ENCODE measurements around the gene TMEM17.

Gene TMEM17

DNA sequence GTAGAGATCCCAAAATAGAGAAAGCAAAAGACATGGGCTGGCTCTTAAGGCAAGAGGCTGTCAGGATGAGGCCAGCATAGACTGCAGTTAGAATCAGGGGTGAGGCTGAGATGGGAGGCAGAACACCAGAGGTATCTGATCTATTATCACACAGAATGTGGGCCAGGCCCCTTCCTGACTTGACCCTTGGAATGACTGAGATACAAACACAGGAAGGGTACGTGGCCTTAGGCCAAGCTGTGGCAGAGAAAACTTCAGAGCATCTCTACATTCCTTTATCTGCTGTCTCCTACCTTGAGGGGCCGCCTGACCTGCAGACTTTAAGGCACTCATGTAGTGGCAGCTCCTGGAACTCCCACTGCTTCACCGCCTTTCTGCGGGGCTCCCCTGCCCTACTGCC, 28.4 kb downstream of the TMEM17 start:
- TF ChIP-seq, protein P1, sequence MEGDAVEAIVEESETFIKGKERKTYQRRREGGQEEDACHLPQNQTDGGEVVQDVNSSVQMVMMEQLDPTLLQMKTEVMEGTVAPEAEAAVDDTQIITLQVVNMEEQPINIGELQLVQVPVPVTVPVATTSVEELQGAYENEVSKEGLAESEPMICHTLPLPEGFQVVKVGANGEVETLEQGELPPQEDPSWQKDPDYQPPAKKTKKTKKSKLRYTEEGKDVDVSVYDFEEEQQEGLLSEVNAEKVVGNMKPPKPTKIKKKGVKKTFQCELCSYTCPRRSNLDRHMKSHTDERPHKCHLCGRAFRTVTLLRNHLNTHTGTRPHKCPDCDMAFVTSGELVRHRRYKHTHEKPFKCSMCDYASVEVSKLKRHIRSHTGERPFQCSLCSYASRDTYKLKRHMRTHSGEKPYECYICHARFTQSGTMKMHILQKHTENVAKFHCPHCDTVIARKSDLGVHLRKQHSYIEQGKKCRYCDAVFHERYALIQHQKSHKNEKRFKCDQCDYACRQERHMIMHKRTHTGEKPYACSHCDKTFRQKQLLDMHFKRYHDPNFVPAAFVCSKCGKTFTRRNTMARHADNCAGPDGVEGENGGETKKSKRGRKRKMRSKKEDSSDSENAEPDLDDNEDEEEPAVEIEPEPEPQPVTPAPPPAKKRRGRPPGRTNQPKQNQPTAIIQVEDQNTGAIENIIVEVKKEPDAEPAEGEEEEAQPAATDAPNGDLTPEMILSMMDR (IDR thresholded peaks at IDR 0.05; ENCODE audit: insufficient read depth, low read length, poor library complexity, severe bottlenecking): no peak
- no peak for TF ChIP-seq EZH2phosphoT487 (conservative IDR thresholded peaks at IDR 0.05; ENCODE audit: low read length)
- Histone ChIP-seq H3K27ac (ENCODE audit: low read depth, low read length) (no peak overlapping the region), H3K79me2 (ENCODE audit: insufficient read depth, low read length) (no peaks in the 10 kb centered on the region), H3K4me2 (ENCODE audit: low read depth, low read length, poor library complexity, severe bottlenecking) (no peak overlapping the region), H3K27me3 (ENCODE audit: low read length) (no peaks in the 10 kb centered on the region), H3F3A (ENCODE audit: insufficient read depth) (no peaks in the 10 kb centered on the region), H3K36me3 (ENCODE audit: low read length) (no peaks in the 10 kb centered on the region), H2AFZ (ENCODE audit: low read depth, low read length, severe bottlenecking) (no peak overlapping the region), H3K4me3 (ENCODE audit: insufficient read depth, low read length, poor library complexity, severe bottlenecking) (no peak overlapping the region), H3K9ac (ENCODE audit: low read length) (no peak overlapping the region), H3K9me2 (replicated peaks; ENCODE audit: insufficient read depth, low read length) (no peaks in the 10 kb centered on the region), H4K20me1 (ENCODE audit: low read depth, low read length) (no peaks in the 10 kb centered on the region), H3K9me3 (ENCODE audit: insufficient read depth, low read length) (no peaks in the 10 kb centered on the region)

DNA sequence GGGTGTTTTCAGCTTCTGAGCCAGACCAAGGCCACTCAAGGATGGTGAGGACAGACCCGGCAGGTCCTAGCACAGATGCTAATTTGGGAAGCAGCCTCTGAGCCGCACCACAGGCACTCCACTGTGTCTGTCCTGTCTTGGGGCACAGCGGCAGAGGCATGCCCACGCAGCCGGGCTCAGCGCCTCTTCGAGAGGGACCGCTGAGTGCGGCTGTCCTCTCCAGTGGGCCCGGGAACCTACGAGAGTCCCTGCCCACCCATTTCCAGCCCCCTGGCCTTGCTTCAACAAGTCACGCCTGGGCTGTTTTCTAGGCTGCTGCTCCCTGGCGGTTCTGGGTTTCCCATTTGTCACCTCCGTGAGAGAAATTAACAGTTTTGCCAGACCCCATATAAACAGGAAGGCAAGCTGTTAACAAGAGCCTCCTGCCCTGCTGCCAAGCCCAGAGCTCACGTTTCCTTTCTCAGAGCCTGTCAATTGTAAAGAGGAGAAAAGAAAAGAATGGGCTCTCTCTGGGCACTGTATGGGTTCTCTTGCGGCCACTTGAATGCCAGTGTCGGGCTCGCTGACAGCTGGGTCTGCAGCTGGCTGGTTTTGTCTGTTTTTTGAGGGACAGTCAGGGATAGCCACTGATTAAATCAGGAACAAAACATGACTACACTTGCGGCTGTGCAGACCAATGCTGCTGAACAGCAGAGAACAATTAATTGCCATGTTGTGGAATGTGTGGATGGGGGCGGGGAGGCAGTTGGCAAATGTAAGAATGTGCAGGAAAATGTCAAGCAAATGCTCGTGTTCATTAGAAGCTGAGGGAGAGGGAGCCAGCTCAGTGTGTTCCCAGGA, 30.6 kb downstream of the TMEM17 start:
- Histone ChIP-seq H3F3A (ENCODE audit: insufficient read depth) (no peaks in the 10 kb centered on the region), H3K9ac (ENCODE audit: low read length) (no peak overlapping the region), H3K27me3 (ENCODE audit: low read length) (no peaks in the 10 kb centered on the region)

GRCh38 chr2:62474176-62474575, 31.8 kb downstream of the TMEM17 start:
- H3F3A ChIP-seq (ENCODE audit: insufficient read depth): no peaks in the 10 kb centered on the region
- no peaks in the 10 kb centered on the region for H4K20me1 ChIP-seq (ENCODE audit: low read depth, low read length)
- TF ChIP-seq EZH2phosphoT487 (conservative IDR thresholded peaks at IDR 0.05; ENCODE audit: low read length): no peak
- TF ChIP-seq, protein P1 (IDR thresholded peaks at IDR 0.05; ENCODE audit: insufficient read depth, low read length, poor library complexity, severe bottlenecking): no peak
- H3K27me3 ChIP-seq (ENCODE audit: low read length): no peaks in the 10 kb centered on the region
- no peaks in the 10 kb centered on the region for H3K9me3 ChIP-seq (ENCODE audit: insufficient read depth, low read length)
- no peaks in the 10 kb centered on the region for H3K79me2 ChIP-seq (ENCODE audit: insufficient read depth, low read length)
- no peaks in the 10 kb centered on the region for H3K9me2 ChIP-seq (replicated peaks; ENCODE audit: insufficient read depth, low read length)
- no peak overlapping the region for H3K4me2 ChIP-seq (ENCODE audit: low read depth, low read length, poor library complexity, severe bottlenecking)
- H3K36me3 ChIP-seq (ENCODE audit: low read length): no peaks in the 10 kb centered on the region
- H2AFZ ChIP-seq (ENCODE audit: low read depth, low read length, severe bottlenecking): no peak overlapping the region
- no peak overlapping the region for H3K9ac ChIP-seq (ENCODE audit: low read length)
- H3K4me3 ChIP-seq (ENCODE audit: insufficient read depth, low read length, poor library complexity, severe bottlenecking): no peak overlapping the region
- no peak overlapping the region for H3K27ac ChIP-seq (ENCODE audit: low read depth, low read length)

More for the DNA sequence above, 30.6 kb downstream of the TMEM17 start:
- no peak overlapping the region for H3K4me3 ChIP-seq (ENCODE audit: insufficient read depth, low read length, poor library complexity, severe bottlenecking)
- no peaks in the 10 kb centered on the region for H4K20me1 ChIP-seq (ENCODE audit: low read depth, low read length)
- no peak overlapping the region for H3K4me2 ChIP-seq (ENCODE audit: low read depth, low read length, poor library complexity, severe bottlenecking)
- no peaks in the 10 kb centered on the region for H3K79me2 ChIP-seq (ENCODE audit: insufficient read depth, low read length)
- TF ChIP-seq EZH2phosphoT487 (conservative IDR thresholded peaks at IDR 0.05; ENCODE audit: low read length): no peak
- TF ChIP-seq, protein P1 (IDR thresholded peaks at IDR 0.05; ENCODE audit: insufficient read depth, low read length, poor library complexity, severe bottlenecking): no peak
- no peaks in the 10 kb centered on the region for H3K9me3 ChIP-seq (ENCODE audit: insufficient read depth, low read length)
- no peak overlapping the region for H3K27ac ChIP-seq (ENCODE audit: low read depth, low read length)
- H3K36me3 ChIP-seq (ENCODE audit: low read length): no peaks in the 10 kb centered on the region
- H2AFZ ChIP-seq (ENCODE audit: low read depth, low read length, severe bottlenecking): no peak overlapping the region
- H3K9me2 ChIP-seq (replicated peaks; ENCODE audit: insufficient read depth, low read length): no peaks in the 10 kb centered on the region

All from SU-DHL-6 (cell line).